ENCODE data around the gene HKDC1.
A peak's percentile ranks its signal among the peaks of the same experiment; 100 is the strongest.
"Not testable (repeated sequence)": the region's sequence is repeated elsewhere in the genome, so short reads cannot be mapped to it uniquely, and the experiment has no call there.

The HKDC1 gene, protein sequence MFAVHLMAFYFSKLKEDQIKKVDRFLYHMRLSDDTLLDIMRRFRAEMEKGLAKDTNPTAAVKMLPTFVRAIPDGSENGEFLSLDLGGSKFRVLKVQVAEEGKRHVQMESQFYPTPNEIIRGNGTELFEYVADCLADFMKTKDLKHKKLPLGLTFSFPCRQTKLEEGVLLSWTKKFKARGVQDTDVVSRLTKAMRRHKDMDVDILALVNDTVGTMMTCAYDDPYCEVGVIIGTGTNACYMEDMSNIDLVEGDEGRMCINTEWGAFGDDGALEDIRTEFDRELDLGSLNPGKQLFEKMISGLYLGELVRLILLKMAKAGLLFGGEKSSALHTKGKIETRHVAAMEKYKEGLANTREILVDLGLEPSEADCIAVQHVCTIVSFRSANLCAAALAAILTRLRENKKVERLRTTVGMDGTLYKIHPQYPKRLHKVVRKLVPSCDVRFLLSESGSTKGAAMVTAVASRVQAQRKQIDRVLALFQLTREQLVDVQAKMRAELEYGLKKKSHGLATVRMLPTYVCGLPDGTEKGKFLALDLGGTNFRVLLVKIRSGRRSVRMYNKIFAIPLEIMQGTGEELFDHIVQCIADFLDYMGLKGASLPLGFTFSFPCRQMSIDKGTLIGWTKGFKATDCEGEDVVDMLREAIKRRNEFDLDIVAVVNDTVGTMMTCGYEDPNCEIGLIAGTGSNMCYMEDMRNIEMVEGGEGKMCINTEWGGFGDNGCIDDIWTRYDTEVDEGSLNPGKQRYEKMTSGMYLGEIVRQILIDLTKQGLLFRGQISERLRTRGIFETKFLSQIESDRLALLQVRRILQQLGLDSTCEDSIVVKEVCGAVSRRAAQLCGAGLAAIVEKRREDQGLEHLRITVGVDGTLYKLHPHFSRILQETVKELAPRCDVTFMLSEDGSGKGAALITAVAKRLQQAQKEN

DNA sequence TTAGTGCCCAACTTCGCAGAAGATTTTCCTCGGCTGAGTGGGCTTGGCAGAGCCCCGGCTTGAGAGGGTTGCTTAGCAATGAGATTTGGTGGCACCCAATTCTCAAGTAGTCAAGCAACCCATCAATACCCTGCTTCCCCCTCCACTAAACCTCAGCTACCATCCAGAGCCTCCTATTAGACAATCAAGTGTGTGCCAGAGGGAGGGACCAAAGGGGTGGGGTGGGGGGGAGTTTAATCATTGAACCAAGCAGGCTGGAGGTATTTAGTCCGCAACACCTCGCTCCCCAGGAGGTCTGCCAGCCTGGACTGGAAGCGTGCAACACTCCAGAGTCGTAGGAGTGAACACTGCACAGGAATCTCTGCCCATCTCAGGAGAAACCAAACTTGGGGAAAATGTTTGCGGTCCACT is at the start of gene HKDC1:
HKDC1 (plus strand) TSS at position 292 of the 411 bp plus-strand sequence; CDS start at position 396, 104 bp downstream.
- no peak for DNase-seq (ENCODE audit: low read depth)
- no peak within 1 kb of the TSS for H3K4me3 ChIP-seq (ENCODE audit: low read depth, low read length)

DNA sequence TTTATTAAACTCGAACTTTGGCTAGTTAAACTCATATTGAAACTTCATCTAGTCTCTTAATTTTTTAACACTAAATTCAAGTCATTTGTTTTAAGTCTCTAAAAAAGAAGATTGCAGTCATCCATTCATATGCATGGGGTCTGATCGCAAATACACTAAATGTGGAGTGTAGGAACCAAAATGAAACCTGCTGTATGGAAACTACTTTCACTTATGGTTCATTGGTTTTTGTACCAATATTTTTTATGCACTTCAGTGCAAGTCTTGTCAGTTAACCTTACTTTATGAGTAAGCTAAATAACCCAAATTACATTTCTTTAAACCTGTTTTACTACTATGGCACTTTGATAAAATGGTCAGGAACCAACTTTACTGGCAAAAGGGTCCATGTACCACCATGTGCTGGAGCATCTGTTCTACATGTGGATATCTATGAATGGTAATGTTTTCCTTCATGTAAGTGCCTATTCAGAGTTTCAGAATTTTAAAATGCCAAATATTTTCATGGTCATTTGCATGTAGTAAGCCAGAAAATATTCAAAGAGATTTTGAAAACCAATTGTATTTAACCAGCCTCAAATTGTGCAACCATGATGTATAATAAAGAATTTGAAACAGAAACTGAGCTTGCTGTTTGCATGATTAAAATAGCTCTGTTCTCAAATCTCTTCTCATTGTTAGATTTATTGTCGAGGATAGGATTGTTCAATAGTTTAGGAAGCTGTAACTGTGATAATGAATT is 47.7 kb upstream of the HKDC1 start:
- DNase-seq (ENCODE audit: low read depth) = no peak
- no peak overlapping the region for H3K4me3 ChIP-seq (ENCODE audit: low read depth, low read length)

DNA sequence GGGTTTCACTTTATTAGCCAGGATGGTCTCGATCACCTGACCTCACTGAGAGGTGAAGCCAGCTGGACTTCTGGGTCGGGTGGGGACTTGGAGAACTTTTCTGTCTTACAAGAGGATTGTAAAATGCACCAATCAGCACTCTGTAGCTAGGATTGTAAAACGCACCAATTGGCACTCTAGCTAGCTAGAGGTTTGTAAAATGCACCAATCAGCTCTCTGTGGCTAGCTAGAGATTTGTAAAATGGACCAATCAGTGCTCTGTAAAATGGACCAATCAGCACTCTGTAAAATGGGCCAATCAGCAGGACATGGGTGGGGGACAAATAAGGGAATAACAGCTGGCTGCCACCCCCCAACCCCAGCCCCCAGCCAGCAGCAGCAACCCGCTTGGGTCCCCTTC is 44.8 kb upstream of the HKDC1 start:
- DNase-seq (ENCODE audit: low read depth); H3K4me3 ChIP-seq (ENCODE audit: low read depth, low read length): not testable (repeated sequence)

DNA sequence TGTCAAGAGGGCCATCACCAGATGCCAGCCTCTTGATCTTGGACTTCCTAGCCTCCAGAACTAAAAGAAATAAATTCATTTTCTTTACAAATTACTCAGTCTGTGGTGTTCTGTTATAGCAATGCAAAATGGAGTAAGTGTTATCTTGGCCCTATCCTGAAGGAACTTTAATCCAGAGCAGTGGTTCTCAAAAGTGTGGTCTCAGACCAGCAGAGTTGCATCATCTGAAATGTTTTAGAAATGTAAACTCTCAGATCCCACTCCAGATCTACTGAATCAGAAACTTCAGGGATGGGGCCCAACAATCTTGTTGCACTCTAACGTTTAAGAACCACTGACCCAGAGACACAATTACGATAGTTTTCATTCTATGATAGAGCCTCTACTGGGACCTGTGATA is 43.3 kb upstream of the HKDC1 start:
- no peak for DNase-seq (ENCODE audit: low read depth)
- no peak overlapping the region for H3K4me3 ChIP-seq (ENCODE audit: low read depth, low read length)

DNA sequence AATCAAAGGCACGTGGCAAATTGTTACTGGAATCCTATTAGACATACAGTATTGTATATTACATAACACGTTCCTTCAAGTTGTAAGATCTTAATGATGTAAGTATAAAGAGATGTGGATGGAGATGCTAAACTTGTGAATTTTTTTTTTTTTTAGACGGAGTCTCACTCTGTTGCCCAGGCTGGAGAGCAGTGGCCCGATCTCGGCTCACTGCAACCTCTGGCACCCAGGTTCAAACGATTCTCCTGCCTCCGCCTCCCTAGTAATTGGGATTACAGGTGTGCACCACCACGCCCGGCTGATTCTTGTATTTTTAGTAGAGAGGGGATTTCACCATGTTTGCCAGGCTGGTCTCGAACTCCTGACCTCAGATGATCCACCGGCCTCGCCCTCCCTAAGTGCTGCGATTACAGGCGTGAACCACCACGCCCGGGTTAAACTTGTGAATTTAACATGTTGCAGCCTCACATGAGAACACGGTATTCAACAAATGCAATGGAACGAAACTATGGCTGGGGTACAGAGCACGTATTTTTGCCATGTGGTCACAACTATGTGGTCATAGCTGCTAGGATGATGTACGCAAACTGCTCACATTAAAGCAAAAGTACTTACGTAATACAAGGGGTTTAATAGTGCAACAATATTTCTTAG is 40.9 kb upstream of the HKDC1 start:
- H3K4me3 ChIP-seq (ENCODE audit: low read depth, low read length) = peak overlapping the region; percentile 100
- no peak for DNase-seq (ENCODE audit: low read depth)

DNA sequence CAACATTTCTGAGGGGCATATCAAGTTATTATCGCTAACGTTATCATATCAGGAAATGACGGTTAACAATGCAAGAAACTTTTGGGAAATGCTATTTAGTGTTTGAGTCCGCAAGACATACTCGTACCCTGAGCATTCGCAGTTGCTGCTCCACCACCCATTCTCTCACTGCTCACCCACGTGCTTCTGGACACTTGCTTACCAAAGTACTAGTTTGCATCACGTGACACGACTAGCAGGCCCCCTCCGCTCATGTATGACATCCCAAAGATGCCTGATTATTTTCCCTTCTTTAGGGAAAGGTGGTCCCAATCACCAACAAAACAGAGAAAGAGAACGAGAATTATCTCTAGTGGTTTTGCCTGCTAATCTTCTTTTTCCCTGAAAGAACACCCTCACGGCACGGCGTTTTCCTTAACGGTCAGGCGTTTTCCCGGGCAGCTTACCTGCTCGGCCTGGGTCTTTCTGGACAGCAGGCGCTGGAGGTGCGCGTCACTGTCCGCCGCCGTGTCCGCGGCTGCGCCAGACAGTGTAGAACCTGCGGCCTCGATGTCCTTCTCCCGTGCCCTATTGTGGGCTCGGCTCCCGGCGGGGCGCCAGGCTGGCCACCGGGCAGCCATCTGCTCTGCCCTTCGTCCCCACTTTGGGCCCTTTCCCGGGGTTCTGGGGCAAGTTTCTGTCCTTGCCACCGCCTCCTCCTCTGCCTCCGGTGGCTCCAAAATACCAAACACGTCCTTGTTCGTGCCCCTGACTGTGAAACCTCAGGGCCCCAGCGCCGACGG is 40.2 kb upstream of the HKDC1 start, which contains the start of gene SUPV3L1:
SUPV3L1 (plus strand) TSS at position 492 of the 782 bp plus-strand sequence; CDS start at position 550, 58 bp downstream.
- H3K4me3 ChIP-seq (ENCODE audit: low read depth, low read length) = peak within 1 kb of the TSS; percentile 100

DNA sequence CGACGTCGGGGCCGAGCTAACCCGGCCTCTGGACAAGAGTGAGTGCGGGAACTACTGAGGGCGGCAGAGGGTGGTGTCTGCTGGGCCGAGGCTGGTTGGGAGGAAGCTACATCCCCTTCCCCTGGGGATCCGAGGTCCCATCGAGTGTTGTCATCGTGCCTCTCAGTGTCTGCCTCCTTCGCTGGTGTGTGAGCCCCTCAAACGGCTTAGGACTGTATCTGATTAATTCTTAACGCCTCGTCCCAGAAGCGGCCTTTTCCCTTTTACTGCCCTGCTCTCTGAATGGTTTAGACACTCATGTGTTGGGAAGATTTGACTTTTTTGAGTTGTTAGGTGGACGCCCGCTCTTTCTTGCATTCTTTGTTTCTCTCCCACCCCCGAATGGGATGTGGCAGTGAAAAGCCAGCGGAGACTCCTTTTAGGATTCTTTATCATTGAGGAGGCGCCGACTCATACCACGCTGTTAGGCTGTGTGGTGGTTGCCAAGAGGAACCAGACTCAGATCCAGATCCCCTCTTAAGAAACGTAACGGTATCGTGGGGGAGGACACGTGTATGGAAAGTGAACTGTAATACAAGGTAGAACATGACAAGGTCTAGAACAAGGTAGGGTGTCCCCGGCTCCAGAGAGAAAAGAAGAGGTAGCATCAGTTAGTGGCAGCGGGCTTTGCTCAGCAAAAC is 39.5 kb upstream of the HKDC1 start:
- no peak for DNase-seq (ENCODE audit: low read depth)
- H3K4me3 ChIP-seq (ENCODE audit: low read depth, low read length) = peak overlapping the region; percentile 100

More for the DNA sequence above, 40.2 kb upstream of the HKDC1 start, which contains the start of gene SUPV3L1:
- DNase-seq (ENCODE audit: low read depth) = peak; percentile 95

DNA sequence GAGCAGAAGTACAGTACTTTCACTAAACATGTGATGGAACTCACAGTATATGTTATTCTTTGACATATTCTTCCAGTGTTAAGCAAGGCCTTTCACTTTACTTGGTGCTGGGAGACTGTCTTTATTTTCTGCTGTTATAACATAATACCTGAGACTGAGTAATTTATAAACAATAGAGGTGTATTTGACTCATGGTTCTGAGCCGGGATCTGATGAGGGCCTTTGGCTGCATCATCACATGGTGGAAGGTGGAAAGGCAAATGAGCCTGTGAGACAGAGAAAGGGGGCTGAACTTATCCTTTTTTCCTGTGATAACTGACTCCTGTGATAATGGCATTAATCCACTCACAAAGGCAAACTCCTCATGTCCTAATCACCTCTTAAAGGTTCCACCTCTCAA is 38.7 kb upstream of the HKDC1 start:
- peak overlapping the region; percentile 100 for H3K4me3 ChIP-seq (ENCODE audit: low read depth, low read length)
- DNase-seq (ENCODE audit: low read depth) = no peak

DNA sequence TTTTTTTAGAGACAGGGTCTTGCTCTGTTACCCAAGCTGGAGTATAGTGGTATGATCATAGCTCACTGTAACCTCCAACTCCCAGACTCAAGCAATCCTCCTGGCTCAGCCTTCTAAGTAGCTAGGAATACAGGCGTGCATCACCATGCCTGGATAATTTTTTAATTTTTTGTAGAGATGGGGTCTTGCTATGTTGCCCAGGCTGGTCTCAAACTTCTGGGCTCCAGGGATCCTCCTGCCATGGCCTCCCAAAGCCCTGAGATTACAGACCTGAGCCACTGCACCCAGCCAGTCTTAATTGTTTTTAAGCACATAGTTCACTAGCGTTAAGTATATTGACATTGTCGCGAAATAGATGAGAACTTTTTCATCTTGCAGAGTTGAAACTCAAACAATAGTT is 38.1 kb upstream of the HKDC1 start:
- no peak overlapping the region for H3K4me3 ChIP-seq (ENCODE audit: low read depth, low read length)
- no peak for DNase-seq (ENCODE audit: low read depth)

DNA sequence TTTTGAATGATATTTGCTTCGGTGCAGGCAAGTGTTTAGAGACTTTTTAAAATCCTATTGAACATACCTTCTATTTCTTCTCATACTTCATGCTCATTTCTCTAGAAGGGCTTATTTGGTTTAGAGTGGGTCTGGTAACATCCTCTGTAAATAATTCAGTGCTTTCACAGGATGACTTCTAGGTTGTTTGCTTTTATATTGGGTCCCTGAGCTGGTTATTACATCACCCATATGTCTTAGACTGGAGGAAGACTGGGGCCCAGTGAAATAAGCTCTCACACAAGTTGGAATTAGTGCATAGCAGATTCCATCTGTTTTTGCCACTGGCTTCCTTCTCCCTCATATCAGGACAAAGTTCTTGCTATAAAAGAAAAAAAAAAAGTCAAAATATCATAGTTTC is 33.6 kb upstream of the HKDC1 start:
- no peak overlapping the region for H3K4me3 ChIP-seq (ENCODE audit: low read depth, low read length)

DNA sequence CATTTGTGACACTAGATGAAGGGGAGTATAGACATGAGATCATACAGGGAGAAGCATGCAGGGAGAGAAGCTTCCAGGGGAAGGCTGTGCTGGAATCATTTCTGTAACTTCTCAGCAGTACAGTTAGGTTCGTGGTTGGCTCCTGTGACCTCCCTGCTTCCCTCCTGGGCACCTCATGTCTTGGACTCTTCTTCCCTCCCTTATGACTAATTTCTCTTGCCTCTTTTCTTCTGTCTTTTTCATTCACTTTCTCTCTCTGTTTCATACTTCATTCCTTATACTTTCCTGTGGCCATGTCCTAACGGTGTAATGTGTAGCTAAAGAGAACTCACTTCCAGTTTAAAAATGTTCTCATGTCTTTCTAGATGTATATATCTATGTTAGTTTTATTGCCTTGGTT is 19.1 kb upstream of the HKDC1 start:
- peak; percentile 14 for DNase-seq (ENCODE audit: low read depth)
- H3K4me3 ChIP-seq (ENCODE audit: low read depth, low read length) = no peak overlapping the region

More for the DNA sequence above, 33.6 kb upstream of the HKDC1 start:
- no peak for DNase-seq (ENCODE audit: low read depth)

DNA sequence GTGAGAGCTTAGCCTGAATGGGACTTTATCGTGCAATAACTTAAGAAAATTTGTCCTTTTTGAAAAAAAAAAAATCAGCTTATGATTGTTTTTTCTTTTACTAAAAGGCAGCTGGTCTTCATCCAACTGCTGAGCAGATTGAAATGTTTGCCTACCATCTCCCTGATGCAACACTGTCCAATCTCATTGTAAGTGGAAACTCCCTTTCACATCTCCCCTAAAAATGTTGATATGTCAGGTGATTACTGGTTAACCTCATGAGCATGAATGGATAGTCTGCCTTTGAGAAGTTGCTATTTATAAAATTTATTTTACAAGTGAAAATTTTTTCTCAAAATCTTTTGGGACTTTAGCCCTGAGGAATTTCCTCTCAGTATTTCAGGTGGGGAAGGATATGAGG is 17.8 kb upstream of the HKDC1 start:
- H3K4me3 ChIP-seq (ENCODE audit: low read depth, low read length) = no peak overlapping the region
- DNase-seq (ENCODE audit: low read depth) = peak; percentile 14

DNA sequence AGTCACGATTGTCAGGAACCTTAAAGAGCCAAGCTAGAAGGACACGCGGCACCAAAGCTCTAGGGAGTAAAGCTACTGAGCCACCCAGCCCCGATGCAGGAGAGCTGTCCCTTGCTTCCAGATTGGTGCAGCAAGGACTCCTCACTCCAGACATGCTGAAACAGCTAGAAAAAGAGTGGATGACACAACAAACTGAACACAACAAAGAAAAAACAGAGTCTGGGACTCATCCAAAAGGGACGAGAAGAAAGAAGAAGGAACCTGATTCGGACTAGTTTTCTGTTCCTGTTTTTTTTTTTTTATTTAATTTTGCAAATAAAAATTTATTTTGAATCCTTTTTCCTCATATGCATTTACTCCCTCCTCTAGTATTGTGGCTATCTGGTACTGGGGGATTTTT is 11.4 kb upstream of the HKDC1 start:
- H3K4me3 ChIP-seq (ENCODE audit: low read depth, low read length) = no peak overlapping the region

DNA sequence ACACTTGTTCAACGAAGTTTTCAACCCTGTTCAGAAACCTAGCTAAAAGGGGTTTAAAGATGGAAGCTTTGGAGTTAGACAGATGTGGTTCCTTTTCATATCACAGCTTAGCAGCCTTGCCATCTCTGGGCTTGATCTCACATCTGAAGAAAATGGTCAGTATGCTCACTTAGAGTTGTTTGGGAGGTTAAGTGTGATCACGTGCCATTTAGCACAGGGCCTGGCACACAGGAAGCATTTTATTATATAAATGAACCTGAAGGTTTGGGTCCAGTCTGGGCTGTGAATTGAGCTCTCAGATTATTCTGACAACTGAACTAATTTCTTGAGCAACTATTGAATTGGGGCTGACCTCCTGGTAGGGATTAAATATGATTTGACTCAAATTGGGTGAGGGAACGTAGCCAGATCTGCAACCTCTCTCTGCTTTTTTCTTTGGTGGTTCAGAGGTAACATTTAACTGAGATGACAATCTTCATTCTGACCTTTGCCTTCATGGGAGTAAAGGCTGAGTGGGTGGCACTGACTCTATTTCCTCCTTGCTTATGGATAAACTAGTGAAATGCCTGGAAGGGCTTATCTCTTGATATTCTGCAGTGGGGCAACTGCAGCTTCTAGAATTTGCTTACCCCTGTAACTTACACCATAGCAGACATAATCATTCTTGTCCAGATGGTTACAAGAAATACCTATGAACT is 10.2 kb upstream of the HKDC1 start:
- no peak for DNase-seq (ENCODE audit: low read depth)
- no peak overlapping the region for H3K4me3 ChIP-seq (ENCODE audit: low read depth, low read length)

More for the DNA sequence above, 11.4 kb upstream of the HKDC1 start:
- DNase-seq (ENCODE audit: low read depth) = no peak

DNA sequence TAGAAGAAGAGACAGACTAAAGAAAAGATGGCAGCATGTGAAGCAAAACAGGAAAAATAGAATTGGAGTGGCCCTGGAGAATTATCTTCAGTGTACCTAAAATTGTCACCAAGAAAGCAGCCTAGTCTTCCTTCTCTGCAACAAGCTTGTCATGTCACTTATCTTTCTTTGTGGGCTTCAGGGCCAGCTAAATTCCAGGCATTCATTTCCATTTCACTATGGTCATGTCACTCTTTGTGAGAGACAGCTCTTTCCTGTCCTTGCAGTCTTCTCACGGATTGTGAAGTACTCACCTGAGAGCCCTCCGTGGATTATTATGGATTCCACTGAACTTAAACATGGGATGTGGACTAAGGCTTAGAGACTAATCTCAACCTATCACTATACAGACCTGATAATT is 9.0 kb upstream of the HKDC1 start:
- no peak for DNase-seq (ENCODE audit: low read depth)
- H3K4me3 ChIP-seq (ENCODE audit: low read depth, low read length) = no peak overlapping the region

DNA sequence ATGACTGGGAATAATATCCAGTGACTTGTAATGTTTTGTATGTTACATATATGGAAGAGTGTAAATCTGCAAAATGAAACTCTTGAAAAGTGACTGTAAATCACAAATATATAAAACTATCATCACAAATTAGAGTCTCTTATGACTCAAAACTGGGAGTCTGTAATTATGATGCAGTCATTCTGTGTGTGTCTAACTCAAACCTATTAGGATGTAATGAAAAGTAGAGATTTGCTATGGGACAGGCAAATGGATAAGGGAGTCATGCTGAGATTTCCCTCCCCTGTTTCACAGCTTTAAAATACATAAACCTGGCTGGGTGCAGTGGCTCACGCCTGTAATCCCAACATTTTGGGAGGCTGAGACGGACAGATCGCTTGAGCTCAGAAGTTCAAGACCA is 8.6 kb upstream of the HKDC1 start:
- H3K4me3 ChIP-seq (ENCODE audit: low read depth, low read length) = no peak overlapping the region
- DNase-seq (ENCODE audit: low read depth) = no peak

DNA sequence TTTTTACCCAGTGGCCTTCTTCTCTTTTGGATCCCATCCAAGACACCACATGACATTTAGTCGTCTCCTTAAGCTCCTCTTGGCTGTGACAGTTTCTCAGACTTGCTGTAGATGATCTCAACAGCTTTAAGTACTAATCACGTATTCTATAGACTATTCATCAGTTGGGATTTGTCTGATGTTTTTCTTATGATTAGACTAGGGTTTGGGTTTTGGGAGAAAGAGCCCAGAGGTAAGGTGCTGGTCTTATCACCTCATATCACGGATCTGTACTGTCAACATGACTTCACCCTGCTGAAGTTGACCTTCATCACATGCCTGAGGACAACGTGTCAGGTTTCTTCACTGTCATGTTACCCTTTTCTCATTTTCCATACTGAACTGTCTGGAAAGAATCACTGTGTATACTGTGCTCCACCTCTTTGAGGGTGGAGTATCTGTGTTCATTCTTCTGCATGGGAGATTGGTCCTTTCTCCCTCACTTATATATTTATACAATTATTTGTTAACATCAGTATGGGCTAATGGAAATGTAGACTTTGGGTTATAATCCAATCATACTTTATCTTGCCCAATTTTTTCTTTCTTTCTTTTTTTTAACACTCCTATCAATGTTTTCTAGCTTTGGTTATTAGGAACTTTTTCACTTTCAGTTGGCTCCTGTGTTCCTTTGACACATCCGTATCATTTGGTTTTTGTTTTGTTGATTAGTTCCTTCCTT is 6.4 kb upstream of the HKDC1 start:
- H3K4me3 ChIP-seq (ENCODE audit: low read depth, low read length) = no peak overlapping the region
- no peak for DNase-seq (ENCODE audit: low read depth)

Measured in skeletal muscle cell (primary cell).